GM23248 (cell line): Measurements from ENCODE around the gene DPY19L1. TPM values are rescaled to one million over a fixed set of nuclear protein-coding genes. Genes with fewer than 3 reads are reported as not detected.
"Not testable (repeated sequence)": the region's sequence is repeated elsewhere in the genome, so short reads cannot be mapped to it uniquely, and the experiment has no call there.

Source experiments
- DNase-seq: peaks from one replicate; pipeline ENCODE4 v3.0.0-alpha.2; 2015
- H2AFZ ChIP-seq: fragments of 200-600 bp; sonication (generic); 2 replicates; pipeline ENCODE4 v1.6.1; 2016; ENCODE audit warnings: antibody characterized with exemption
- H3F3A ChIP-seq: fragments of 200-600 bp; sonication (generic); 2 replicates; pipeline ENCODE4 v1.6.1; 2016; ENCODE audit warnings: mild to moderate bottlenecking, antibody characterized with exemption, mixed run types; ENCODE audit not compliant: insufficient read depth
- H3K27ac ChIP-seq: fragments of 200-600 bp; sonication (generic); 2 replicates; pipeline ENCODE4 v1.5.1; 2016; ENCODE audit warnings: mild to moderate bottlenecking
- H3K27me3 ChIP-seq: fragments of 200-600 bp; sonication (generic); replicated peaks from 2 replicates; pipeline ENCODE4 v1.6.1; 2016; ENCODE audit warnings: mild to moderate bottlenecking; ENCODE audit not compliant: insufficient read depth
- H3K36me3 ChIP-seq: fragments of 200-600 bp; sonication (generic); 2 replicates; pipeline ENCODE4 v1.6.1; 2016; ENCODE audit warnings: low read depth, mild to moderate bottlenecking
- H3K4me1 ChIP-seq: fragments of 200-600 bp; sonication (generic); 2 replicates; pipeline ENCODE4 v1.6.1; 2016; ENCODE audit warnings: mild to moderate bottlenecking; ENCODE audit not compliant: insufficient read depth
- H3K4me2 ChIP-seq: fragments of 200-600 bp; sonication (generic); one replicate; pipeline ENCODE4 v1.6.1; 2016; ENCODE audit warnings: mild to moderate bottlenecking; ENCODE audit not compliant: unreplicated experiment
- H3K4me3 ChIP-seq: fragments of 200-600 bp; sonication (generic); 2 replicates; pipeline ENCODE4 v1.5.1; 2016; ENCODE audit warnings: mild to moderate bottlenecking
- H3K79me2 ChIP-seq: fragments of 200-600 bp; sonication (generic); 2 replicates; pipeline ENCODE4 v1.6.1; 2016; ENCODE audit warnings: mild to moderate bottlenecking; ENCODE audit not compliant: insufficient read depth
- H3K9ac ChIP-seq: fragments of 200-600 bp; sonication (generic); 2 replicates; pipeline ENCODE4 v1.6.1; 2016; ENCODE audit warnings: mild to moderate bottlenecking
- H3K9me2 ChIP-seq: fragments of 200-600 bp; sonication (generic); 2 replicates; pipeline ENCODE4 v1.6.1; 2016; ENCODE audit warnings: mixed run types, mild to moderate bottlenecking, moderate library complexity; ENCODE audit not compliant: insufficient read depth
- H3K9me3 ChIP-seq: fragments of 200-600 bp; sonication (generic); one replicate; pipeline ENCODE4 v1.6.1; 2017; ENCODE audit warnings: low read depth
- H4K20me1 ChIP-seq: fragments of 200-600 bp; sonication (generic); 2 replicates; pipeline ENCODE4 v1.6.0; 2016; ENCODE audit not compliant: insufficient read depth
- EZH2 ChIP-seq: fragments of 200-600 bp; sonication (generic); IDR thresholded peaks from 2 replicates; pipeline ENCODE4 v1.6.1; 2018; ENCODE audit warnings: antibody characterized with exemption, mild to moderate bottlenecking; ENCODE audit not compliant: insufficient read depth, poor library complexity, severe bottlenecking
- EZH2phosphoT487 ChIP-seq: fragments of 200-600 bp; sonication (generic); IDR thresholded peaks from 2 replicates; pipeline ENCODE4 v1.6.1; 2018; ENCODE audit warnings: antibody characterized with exemption, moderate library complexity, mild to moderate bottlenecking, low read depth; ENCODE audit not compliant: insufficient read depth
- WGBS, 2 experiments: methylation state at CpG; one replicate each; pipeline ENCODE4 v1.1.6; 2015 to 2017; ENCODE audit warnings: low lambda C conversion rate in 2 of 2, low coverage in 1 of 2; ENCODE audit errors: missing lambda C conversion rate in 2 of 2; 5-methylcytosine and 5-hydroxymethylcytosine counted together
- in situ Hi-C: fragments of 300-500 bp; cut with MboI; formaldehyde crosslinking; loops from 2 replicates; pipeline ENCODE4 v1.15.0; 2020
- polyA plus RNA-seq: library from polyadenylated mRNA; unstranded; fragments of >200 nt; fragmentation: Nextera tagmentation; extraction: Ambion mirVana; gene quantifications from 2 replicates; pipeline ENCODE4 v1.2.1, GENCODE V29; 2016
- total RNA-seq: library from RNA; depleted of rRNA; stranded (reverse); fragments of >200 nt; shearing (Covaris generic); gene quantifications from 2 replicates; pipeline ENCODE4 v1.2.3, GENCODE V29; 2014

The DPY19L1 gene
- total and polyA plus RNA-seq, 2 experiments from 2014 or later, result 3.0 to 33.8 TPM

- Histone ChIP-seq H3K27ac (peak overlapping the region; percentile 72), H3K79me2 (no peaks in the 10 kb centered on the region), H3F3A (peaks cover 15% of the 10 kb centered on the region), H3K4me1 (peaks cover 9% of the 10 kb centered on the region), H3K4me3 (peak overlapping the region; percentile 39), H4K20me1 (no peaks in the 10 kb centered on the region), H2AFZ (peak overlapping the region; percentile 43), H3K27me3 (no peaks in the 10 kb centered on the region), H3K9me3 (no peaks in the 10 kb centered on the region), H3K9me2 (no peaks in the 10 kb centered on the region), H3K36me3 (no peaks in the 10 kb centered on the region), H3K4me2 (peak overlapping the region; percentile 57), H3K9ac (peak overlapping the region; percentile 44)
- WGBS, 2 experiments, result 50 to 60% methylated on average over 12 of the region's 12 CpGs
- in situ Hi-C loops, result no loop called here
- peak; percentile 69 for DNase-seq
- no peak for TF ChIP-seq EZH2
- TF ChIP-seq EZH2phosphoT487, result no peak
These were observed 45.1 kb downstream of the DPY19L1 start for GRCh38 chr7:34991938-34992840.

GRCh38 chr7:34988442-34989125 is 48.7 kb downstream of the DPY19L1 start:
- 23 to 32% methylated on average over 2 of the region's 2 CpGs for WGBS, 2 experiments
- not testable (repeated sequence) for H2AFZ ChIP-seq

GRCh38 chr7:34985155-34985554 is 52.1 kb downstream of the DPY19L1 start:
- WGBS, 2 experiments, result 98 to 100% methylated on average over 3 of the region's 3 CpGs
- H4K20me1 ChIP-seq, H3K4me3 ChIP-seq, H3K9me3 ChIP-seq, H3K27ac ChIP-seq, H3K9ac ChIP-seq, DNase-seq, H2AFZ ChIP-seq, H3K4me2 ChIP-seq, in situ Hi-C loops, H3F3A ChIP-seq, H3K79me2 ChIP-seq, H3K36me3 ChIP-seq, H3K9me2 ChIP-seq, H3K4me1 ChIP-seq, H3K27me3 ChIP-seq: not testable (repeated sequence)

More at GRCh38 chr7:34988442-34989125, 48.7 kb downstream of the DPY19L1 start:
- H3K9ac ChIP-seq, DNase-seq, H3K36me3 ChIP-seq, in situ Hi-C loops, H3K4me2 ChIP-seq, H3K27me3 ChIP-seq, H3K4me3 ChIP-seq, H3K9me3 ChIP-seq, H4K20me1 ChIP-seq, H3K79me2 ChIP-seq, H3K4me1 ChIP-seq, H3K9me2 ChIP-seq, H3K27ac ChIP-seq: not testable (repeated sequence)
- peaks cover 15% of the 10 kb centered on the region for H3F3A ChIP-seq

- H3K4me1 ChIP-seq, H2AFZ ChIP-seq, H3F3A ChIP-seq, H3K9me3 ChIP-seq, H3K79me2 ChIP-seq, H3K27ac ChIP-seq, H3K9me2 ChIP-seq, H4K20me1 ChIP-seq, H3K4me3 ChIP-seq, H3K27me3 ChIP-seq, H3K36me3 ChIP-seq, in situ Hi-C loops, H3K4me2 ChIP-seq, H3K9ac ChIP-seq, DNase-seq: not testable (repeated sequence)
- WGBS, 2 experiments, result 96 to 100% methylated on average over 4 of the region's 4 CpGs
These were observed 53.1 kb downstream of the DPY19L1 start for GRCh38 chr7:34984140-34984539.
